IMR-90 (cell line): ENCODE results near the gene TCF12. TPM values are rescaled to one million over a fixed set of nuclear protein-coding genes. Genes with fewer than 3 reads are reported as not detected.
A peak's percentile ranks its signal among the peaks of the same experiment; 100 is the strongest.

Source experiments
- ATAC-seq: fragments of 200-7000 bp; cut with Tn5 transposase; 2 replicates; pipeline ENCODE4 v1.9.1; 2020; ENCODE audit warnings: low read depth, mild to moderate bottlenecking, moderate library complexity
- BruUV-seq: library from RNA; stranded (reverse); fragments of 400-500 nt; replicated peaks from 2 replicates; lab custom pipeline; 2021; lab: Mats Ljungman, UMichigan
- CTCF ChIA-PET: fragments of 300-600 bp; formaldehyde crosslinking; extraction: SDS; loops from one replicate; lab custom pipeline; 2021; ENCODE audit warnings: antibody characterized with exemption; lab: Yijun Ruan, JAX
- POLR2A ChIA-PET: fragments of 300-600 bp; sonication (Branson Sonifier 250); formaldehyde crosslinking; loops from one replicate; lab custom pipeline; 2022; ENCODE audit warnings: antibody characterized with exemption; ENCODE audit not compliant: unreplicated experiment; lab: Charles Lee
- DNase-seq: peaks from one replicate; pipeline ENCODE4 v3.0.0; 2013
- H2AFZ ChIP-seq: replicated peaks from 2 replicates; pipeline ENCODE3; 2013; ENCODE audit warnings: low read length, mild to moderate bottlenecking; ENCODE audit not compliant: poor library complexity
- H2AK5ac ChIP-seq: 2 replicates; pipeline ENCODE4 v1.6.1; 2013; ENCODE audit warnings: low read depth, low read length, inconsistent platforms
- H2AK9ac ChIP-seq: replicated peaks from 2 replicates; pipeline ENCODE3; 2013; ENCODE audit warnings: mild to moderate bottlenecking, low read depth, low read length, moderate library complexity; ENCODE audit not compliant: poor library complexity
- H2BK120ac ChIP-seq: 2 replicates; pipeline ENCODE4 v1.6.1; 2013; ENCODE audit warnings: low read depth, low read length, inconsistent platforms
- H2BK15ac ChIP-seq: 3 replicates; pipeline ENCODE4 v1.6.1; 2013; ENCODE audit warnings: low read depth, low read length, inconsistent platforms
- H2BK20ac ChIP-seq: 2 replicates; pipeline ENCODE4 v1.6.1; 2013; ENCODE audit warnings: low read depth, mild to moderate bottlenecking, inconsistent platforms, low read length, moderate library complexity
- H2BK5ac ChIP-seq: 2 replicates; pipeline ENCODE4 v1.6.1; 2013; ENCODE audit warnings: mild to moderate bottlenecking, low read depth, low read length, inconsistent platforms; ENCODE audit not compliant: poor library complexity, severe bottlenecking
- H3K14ac ChIP-seq: replicated peaks from 2 replicates; pipeline ENCODE4 v1.6.1; 2013; ENCODE audit warnings: low read depth, low read length, inconsistent platforms
- H3K18ac ChIP-seq: 2 replicates; pipeline ENCODE4 v1.6.1; 2013; ENCODE audit warnings: low read depth, low read length, control low read depth
- H3K23ac ChIP-seq: 2 replicates; pipeline ENCODE4 v1.6.1; 2013; ENCODE audit warnings: low read depth, low read length, inconsistent platforms
- H3K27ac ChIP-seq: 2 replicates; pipeline ENCODE4 v1.5.1; 2013; ENCODE audit warnings: mild to moderate bottlenecking, control low read depth, low read length; ENCODE audit not compliant: insufficient read depth
- H3K27me3 ChIP-seq: 2 replicates; pipeline ENCODE4 v1.6.1; 2013; ENCODE audit warnings: low read length; ENCODE audit not compliant: control insufficient read depth, insufficient read depth
- H3K36me3 ChIP-seq: 2 replicates; pipeline ENCODE4 v1.6.1; 2013; ENCODE audit warnings: low read length, mixed read lengths; ENCODE audit not compliant: control insufficient read depth, insufficient read depth
- H3K4ac ChIP-seq: 2 replicates; pipeline ENCODE4 v1.6.1; 2013; ENCODE audit warnings: low read depth, low read length, inconsistent platforms
- H3K4me1 ChIP-seq: 2 replicates; pipeline ENCODE4 v1.6.1; 2013; ENCODE audit warnings: low read length, mixed read lengths; ENCODE audit not compliant: control insufficient read depth, insufficient read depth
- H3K4me2 ChIP-seq: 2 replicates; pipeline ENCODE4 v1.6.1; 2013; ENCODE audit warnings: low read depth, mild to moderate bottlenecking, control low read depth, low read length, moderate library complexity
- H3K4me3 ChIP-seq: 2 replicates; pipeline ENCODE4 v1.5.1; 2013; ENCODE audit warnings: low read depth, mild to moderate bottlenecking, control low read depth, low read length, moderate library complexity; ENCODE audit not compliant: insufficient read depth
- H3K56ac ChIP-seq: 2 replicates; pipeline ENCODE4 v1.6.1; 2013; ENCODE audit warnings: low read length, inconsistent platforms; ENCODE audit not compliant: insufficient read depth; ENCODE audit errors: extremely low read depth
- H3K79me1 ChIP-seq, 2 experiments: 2 replicates each; pipeline ENCODE4 v1.6.1; 2013; ENCODE audit warnings: low read length in 2 of 2, inconsistent platforms in 1 of 2, low read depth in 1 of 2
- H3K9ac ChIP-seq: 2 replicates; pipeline ENCODE4 v1.6.1; 2013; ENCODE audit warnings: low read depth, low read length, control low read depth
- H3K9me1 ChIP-seq: 2 replicates; pipeline ENCODE4 v1.6.1; 2013; ENCODE audit warnings: low read length, inconsistent platforms; ENCODE audit not compliant: insufficient read depth
- H3K9me3 ChIP-seq: 2 replicates; pipeline ENCODE4 v1.6.1; 2013; ENCODE audit warnings: low read length; ENCODE audit not compliant: control insufficient read depth, insufficient read depth
- H4K20me1 ChIP-seq: 2 replicates; pipeline ENCODE4 v1.6.1; 2013; ENCODE audit warnings: low read length, inconsistent platforms; ENCODE audit not compliant: insufficient read depth
- H4K5ac ChIP-seq: 2 replicates; pipeline ENCODE4 v1.6.1; 2013; ENCODE audit warnings: mild to moderate bottlenecking, low read depth, low read length, control low read depth
- H4K8ac ChIP-seq, 2 experiments: 2 replicates each; pipeline ENCODE4 v1.6.1; 2013; ENCODE audit warnings: low read depth in 2 of 2, low read length in 2 of 2, control low read depth in 1 of 2, inconsistent platforms in 1 of 2
- H4K91ac ChIP-seq: 2 replicates; pipeline ENCODE4 v1.6.1; 2013; ENCODE audit warnings: low read depth, low read length, inconsistent platforms; ENCODE audit not compliant: insufficient read depth
- BHLHE40 ChIP-seq: fragments of 150-350 bp; IDR thresholded peaks from 2 replicates; pipeline ENCODE4 v1.6.1; 2016; ENCODE audit warnings: mild to moderate bottlenecking, low read depth, low read length
- CEBPB ChIP-seq: IDR thresholded peaks from 2 replicates; pipeline ENCODE4 v1.6.1; 2012; ENCODE audit warnings: low read depth, low read length, improper control_type of control experiment
- CHD1 ChIP-seq: IDR thresholded peaks from 2 replicates; pipeline ENCODE4 v1.6.1; 2012; ENCODE audit warnings: low read depth, low read length, improper control_type of control experiment
- FOS ChIP-seq: fragments of 150-350 bp; IDR thresholded peaks from 2 replicates; pipeline ENCODE4 v1.6.1; 2016; ENCODE audit warnings: low read depth, low read length
- MAFK ChIP-seq: IDR thresholded peaks from 2 replicates; pipeline ENCODE4 v1.6.1; 2012; ENCODE audit warnings: low read depth, low read length, improper control_type of control experiment
- MAZ ChIP-seq: IDR thresholded peaks from 2 replicates; pipeline ENCODE4 v1.6.1; 2012; ENCODE audit warnings: low read depth, mild to moderate bottlenecking, low read length, improper control_type of control experiment, moderate library complexity, borderline replicate concordance
- MXI1 ChIP-seq: IDR thresholded peaks from 2 replicates; pipeline ENCODE4 v1.6.1; 2012; ENCODE audit warnings: low read depth, mild to moderate bottlenecking, low read length, moderate library complexity, borderline replicate concordance
- NFE2L2 ChIP-seq: fragments of 150-350 bp; IDR thresholded peaks from 2 replicates; pipeline ENCODE4 v1.6.1; 2016; ENCODE audit warnings: low read depth, mild to moderate bottlenecking, low read length
- POLR2A ChIP-seq: IDR thresholded peaks from 2 replicates; pipeline ENCODE4 v1.6.1; 2012; ENCODE audit warnings: mild to moderate bottlenecking, low read depth, low read length
- RAD21 ChIP-seq: IDR thresholded peaks from 2 replicates; pipeline ENCODE4 v1.6.1; 2012; ENCODE audit warnings: low read length, improper control_type of control experiment
- RCOR1 ChIP-seq: IDR thresholded peaks from 2 replicates; pipeline ENCODE4 v1.6.1; 2012; ENCODE audit warnings: mild to moderate bottlenecking, low read length, improper control_type of control experiment; ENCODE audit not compliant: insufficient replicate concordance
- RFX5 ChIP-seq: IDR thresholded peaks from 2 replicates; pipeline ENCODE4 v1.8.0; 2012; ENCODE audit warnings: low read depth, mild to moderate bottlenecking, low read length, moderate library complexity
- SMC3 ChIP-seq: fragments of 150-350 bp; IDR thresholded peaks from 2 replicates; pipeline ENCODE4 v1.6.1; 2016; ENCODE audit warnings: low read depth, mild to moderate bottlenecking, antibody characterized with exemption, low read length, moderate library complexity
- WGBS, 2 experiments: methylation state at CpG; one replicate each; pipeline versions ENCODE4 v1.1.5 to v1.1.7; 2013; ENCODE audit warnings: missing lambda C conversion rate in 2 of 2; ENCODE audit not compliant: insufficient read length in 1 of 2; ENCODE audit errors: extremely low coverage in 2 of 2; 5-methylcytosine and 5-hydroxymethylcytosine counted together
- dilution Hi-C: fragments of 300-500 bp; cut with HindIII; formaldehyde crosslinking; loops from one replicate; pipeline ENCODE4 v1.14.3; 2018; ENCODE audit warnings: low sequenced_read_pairs; ENCODE audit not compliant: unreplicated experiment
- in situ Hi-C: fragments of 300-500 bp; cut with MboI; formaldehyde crosslinking; loops from 3 replicates; pipeline ENCODE4 v1.14.3; 2019; ENCODE audit warnings: low sequenced_read_pairs, inconsistent platforms, mixed read lengths
- intact Hi-C: fragments of 100-400 bp; cut with micrococcal nuclease; formaldehyde crosslinking; loops from 2 replicates; pipeline ENCODE4 v1.10.0; 2022
- polyA plus RNA-seq, 3 experiments: library from polyadenylated mRNA; depleted of rRNA; stranded (reverse); fragments of >200 nt; gene quantifications; 2 replicates each; pipeline ENCODE4 v1.2.3, GENCODE V29; 2012; ENCODE audit warnings: low replicate concordance in 1 of 3
- total RNA-seq: library from RNA; depleted of rRNA; stranded (reverse); fragments of >200 nt; gene quantifications from 2 replicates; pipeline ENCODE4 v1.2.3, GENCODE V29; 2012
- TF ChIP-seq, protein P1 (sequence below): fragments of 150-350 bp; IDR thresholded peaks from 2 replicates; pipeline ENCODE4 v1.6.1; 2016; ENCODE audit warnings: low read depth, mild to moderate bottlenecking, low read length, moderate library complexity, borderline replicate concordance
- TF ChIP-seq, protein P2 (sequence below): conservative IDR thresholded peaks from 2 replicates; pipeline ENCODE4 v1.5.1; 2012; ENCODE audit warnings: mild to moderate bottlenecking, low read depth, low read length, improper control_type of control experiment

TCF12 gene
- total and polyA plus RNA-seq, 2 of the 4 experiments (the other 2 are of a cell fraction) = 79.4 to 160 TPM

DNA sequence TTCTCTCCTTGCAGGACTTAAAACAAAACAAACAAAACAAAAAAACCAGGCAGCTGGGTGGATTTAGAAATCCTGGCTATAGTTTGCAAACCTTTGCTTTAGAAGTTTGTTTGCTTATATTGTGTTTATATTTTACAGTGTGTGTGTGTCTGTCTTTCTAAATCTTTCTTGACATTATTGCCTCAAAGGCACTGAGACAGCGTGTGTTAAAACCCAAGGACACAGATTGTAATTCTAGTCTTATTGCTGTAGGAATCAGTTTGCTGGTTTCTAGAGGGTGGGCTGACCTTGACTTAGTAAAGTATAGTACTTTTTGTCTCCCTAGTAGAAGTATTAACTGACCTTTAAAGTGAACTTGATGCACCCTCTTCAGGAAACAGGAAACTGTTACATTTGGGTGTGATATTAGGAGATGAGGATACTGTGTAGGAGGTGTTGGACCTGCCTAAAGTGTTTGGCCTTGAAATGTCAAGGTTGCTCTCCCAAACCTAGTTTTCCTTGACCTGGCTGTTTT is 71.0 kb downstream of the TCF12 start:
- peaks cover 41% of the 10 kb centered on the region for H4K20me1 ChIP-seq
- no peak overlapping the region; the same call in 1 of the 2 replicates for H3K4ac ChIP-seq
- H3K9ac ChIP-seq = no peak overlapping the region
- H3K4me1 ChIP-seq = peaks cover 8% of the 10 kb centered on the region; the same call in 1 of the 2 replicates
- H3K9me1 ChIP-seq = peaks cover 4% of the 10 kb centered on the region; the same call in 1 of the 2 replicates
- peak; percentile 24 for ATAC-seq
- WGBS, 2 experiments = no CpG with 5 or more reads among the region's 1 CpG
- in situ Hi-C loops (no loop called here), intact Hi-C loops (loop anchor here (5.0 kb wide), 1 partner anchor 37 kb away; no protein-coding TSS in a partner anchor), dilution Hi-C loops (no loop called here)
- no peak overlapping the region for H4K91ac ChIP-seq
- ChIA-PET POLR2A (no interaction called here), CTCF (interaction anchor here (1.1 to 1.4 kb wide), 2 partner anchors 10 to 67 kb away, joined by 3 to 4 read pairs; no protein-coding TSS in a partner anchor)
- no TSS peak for BruUV-seq
- no peak overlapping the region for H2AFZ ChIP-seq
- no peak overlapping the region for H3K18ac ChIP-seq
- no peak overlapping the region for H3K4me3 ChIP-seq
- TF ChIP-seq BHLHE40 (no peak), RFX5 (no peak), CHD1 (no peak), MAFK (no peak), MAZ (no peak), CEBPB (no peak), POLR2A (no peak), MXI1 (no peak), RCOR1 (no peak), RAD21 (no peak), NFE2L2 (no peak), FOS (no peak), SMC3 (no peak)
- TF ChIP-seq, protein P1, sequence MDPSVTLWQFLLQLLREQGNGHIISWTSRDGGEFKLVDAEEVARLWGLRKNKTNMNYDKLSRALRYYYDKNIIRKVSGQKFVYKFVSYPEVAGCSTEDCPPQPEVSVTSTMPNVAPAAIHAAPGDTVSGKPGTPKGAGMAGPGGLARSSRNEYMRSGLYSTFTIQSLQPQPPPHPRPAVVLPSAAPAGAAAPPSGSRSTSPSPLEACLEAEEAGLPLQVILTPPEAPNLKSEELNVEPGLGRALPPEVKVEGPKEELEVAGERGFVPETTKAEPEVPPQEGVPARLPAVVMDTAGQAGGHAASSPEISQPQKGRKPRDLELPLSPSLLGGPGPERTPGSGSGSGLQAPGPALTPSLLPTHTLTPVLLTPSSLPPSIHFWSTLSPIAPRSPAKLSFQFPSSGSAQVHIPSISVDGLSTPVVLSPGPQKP = no peak
- TF ChIP-seq, protein P2, sequence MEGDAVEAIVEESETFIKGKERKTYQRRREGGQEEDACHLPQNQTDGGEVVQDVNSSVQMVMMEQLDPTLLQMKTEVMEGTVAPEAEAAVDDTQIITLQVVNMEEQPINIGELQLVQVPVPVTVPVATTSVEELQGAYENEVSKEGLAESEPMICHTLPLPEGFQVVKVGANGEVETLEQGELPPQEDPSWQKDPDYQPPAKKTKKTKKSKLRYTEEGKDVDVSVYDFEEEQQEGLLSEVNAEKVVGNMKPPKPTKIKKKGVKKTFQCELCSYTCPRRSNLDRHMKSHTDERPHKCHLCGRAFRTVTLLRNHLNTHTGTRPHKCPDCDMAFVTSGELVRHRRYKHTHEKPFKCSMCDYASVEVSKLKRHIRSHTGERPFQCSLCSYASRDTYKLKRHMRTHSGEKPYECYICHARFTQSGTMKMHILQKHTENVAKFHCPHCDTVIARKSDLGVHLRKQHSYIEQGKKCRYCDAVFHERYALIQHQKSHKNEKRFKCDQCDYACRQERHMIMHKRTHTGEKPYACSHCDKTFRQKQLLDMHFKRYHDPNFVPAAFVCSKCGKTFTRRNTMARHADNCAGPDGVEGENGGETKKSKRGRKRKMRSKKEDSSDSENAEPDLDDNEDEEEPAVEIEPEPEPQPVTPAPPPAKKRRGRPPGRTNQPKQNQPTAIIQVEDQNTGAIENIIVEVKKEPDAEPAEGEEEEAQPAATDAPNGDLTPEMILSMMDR = no peak
- H3K27me3 ChIP-seq = no peaks in the 10 kb centered on the region
- no peak overlapping the region for H3K56ac ChIP-seq
- H3K79me1 ChIP-seq = peaks cover 21 to 54% of the 10 kb centered on the region in 2 experiments
- H3K4me2 ChIP-seq = peak overlapping the region; percentile 25
- no peak overlapping the region for H2AK5ac ChIP-seq
- peak overlapping the region; percentile 74; the same call in 1 of the 2 replicates for H3K23ac ChIP-seq
- no peak overlapping the region for H2BK20ac ChIP-seq
- H2AK9ac ChIP-seq = no peak overlapping the region
- no peaks in the 10 kb centered on the region for H3K9me3 ChIP-seq
- no peak overlapping the region for H3K27ac ChIP-seq
- H4K8ac ChIP-seq = no peak overlapping the region
- H2BK15ac ChIP-seq = no peak overlapping the region
- no peak overlapping the region for H2BK120ac ChIP-seq
- H4K5ac ChIP-seq = no peak overlapping the region
- peak; percentile 17 for DNase-seq
- peaks cover 2% of the 10 kb centered on the region; the same call in 1 of the 2 replicates for H3K36me3 ChIP-seq
- peak overlapping the region; percentile 60 for H3K14ac ChIP-seq
- H2BK5ac ChIP-seq = peak overlapping the region; percentile 29
